Measurements from ENCODE around the gene GSK3B.

- TF ChIP-seq POLR2A (IDR thresholded peaks at IDR 0.05; ENCODE audit: low read length) (no peak), GATA1 (IDR thresholded peaks at IDR 0.05; ENCODE audit: low read depth, low read length) (no peak)
Observed at GRCh38 chr3:119783255-119783654, 311.0 kb downstream of the GSK3B start.

Measured in erythroblast (primary cell).